NCI-H1436 treated with DMSO at 0.1 percent for 48 hours (cell line): Measurements from ENCODE around the gene HGS.

Experiments used
- DNase-seq: peaks from one replicate; lab custom pipeline; 2025; lab: John Stamatoyannopoulos, UW

HGS gene

GRCh38 chr17:81683584-81684441 lies at the start of gene HGS, which contains the start of gene ARL16:
Gene HGS (plus strand): TSS chr17:81684011. CDS start chr17:81684067, 56 bp downstream.
Gene ARL16 (minus strand): TSS chr17:81683797. CDS start chr17:81683753, 44 bp downstream.
- peak; percentile 98 for DNase-seq

- DNase-seq: no peak
These were observed 48.4 kb upstream of the HGS start for GRCh38 chr17:81635431-81635830.

- DNase-seq: no peak
These were observed 47.8 kb upstream of the HGS start for GRCh38 chr17:81635973-81636504.

- peak; percentile 25 for DNase-seq
These were observed 47.1 kb upstream of the HGS start, which contains the start of the genes NPLOC4 and TSPAN10 for GRCh38 chr17:81636505-81637288. Gene NPLOC4 (minus strand): TSS chr17:81637112. CDS start chr17:81636930, 182 bp downstream. Gene TSPAN10 (plus strand): TSS chr17:81637196. CDS start chr17:81642413, 5,217 bp downstream.

- DNase-seq: no peak
These were observed 45.1 kb upstream of the HGS start for GRCh38 chr17:81638683-81639082.

- no peak for DNase-seq
These were observed 43.8 kb upstream of the HGS start for GRCh38 chr17:81640011-81640410.

GRCh38 chr17:81641825-81642489 lies 41.9 kb upstream of the HGS start:
- DNase-seq: no peak

- no peak for DNase-seq
These were observed 39.3 kb upstream of the HGS start for GRCh38 chr17:81644496-81644895.

GRCh38 chr17:81644976-81645952 lies 38.5 kb upstream of the HGS start:
- no peak for DNase-seq

- DNase-seq: no peak
These were observed 36.8 kb upstream of the HGS start for GRCh38 chr17:81646869-81647600.

- DNase-seq: no peak
These were observed 36.2 kb upstream of the HGS start for GRCh38 chr17:81647640-81648012.

GRCh38 chr17:81648013-81648706 lies 35.7 kb upstream of the HGS start:
- no peak for DNase-seq

- DNase-seq: no peak
These were observed 35.1 kb upstream of the HGS start for GRCh38 chr17:81648707-81649085.

- no peak for DNase-seq
These were observed 32.9 kb upstream of the HGS start for GRCh38 chr17:81650951-81651350.

GRCh38 chr17:81651692-81652091 lies 32.1 kb upstream of the HGS start:
- no peak for DNase-seq

GRCh38 chr17:81652906-81653771 lies 30.7 kb upstream of the HGS start:
- no peak for DNase-seq

- DNase-seq: no peak
These were observed 28.3 kb upstream of the HGS start for GRCh38 chr17:81655378-81656117.
